ENCODE results near the gene NDUFB10.

The NDUFB10 gene

DNA sequence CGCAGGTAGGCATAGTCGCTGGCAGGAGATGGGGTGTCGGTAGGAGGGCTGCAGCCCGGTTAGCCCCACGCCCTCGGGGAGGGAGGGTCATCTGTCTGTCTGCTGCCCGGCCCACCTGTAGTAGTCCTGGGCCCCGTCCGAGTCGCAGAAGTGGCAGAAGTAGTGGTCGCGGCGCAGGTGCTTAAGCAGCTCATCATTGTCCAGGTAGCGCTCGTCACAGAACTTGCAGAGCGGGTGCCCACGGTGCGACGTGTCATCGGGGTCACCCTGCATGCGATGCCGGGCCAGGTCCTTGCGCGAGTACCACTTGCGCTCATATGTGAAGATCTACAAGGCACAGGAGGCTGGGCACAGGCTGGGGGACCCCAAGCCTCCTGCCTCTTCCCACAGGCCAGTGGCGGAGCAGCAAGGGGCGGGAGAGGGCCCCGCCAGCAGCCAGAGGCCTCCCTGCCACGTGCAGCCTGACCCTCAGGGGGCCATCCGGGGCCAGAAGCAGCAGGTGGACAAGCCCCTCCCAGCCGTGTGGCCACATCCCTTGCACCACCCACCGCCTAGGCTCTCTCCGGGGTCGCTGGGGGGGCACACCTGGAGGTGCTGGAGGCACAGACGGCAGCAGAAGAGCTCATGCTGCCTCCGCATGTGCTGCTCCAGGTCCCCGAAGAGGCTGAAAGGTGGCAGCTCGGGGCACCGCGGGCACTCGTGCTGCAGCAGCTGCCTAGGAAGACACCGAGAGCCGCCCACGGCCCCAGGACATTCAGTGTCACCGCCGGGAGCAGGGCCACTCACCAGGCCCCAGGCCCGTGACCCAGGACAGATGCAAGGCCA, 43.3 kb downstream of the NDUFB10 start:
- DNase-seq (ENCODE audit: low read depth), result no peak

DNA sequence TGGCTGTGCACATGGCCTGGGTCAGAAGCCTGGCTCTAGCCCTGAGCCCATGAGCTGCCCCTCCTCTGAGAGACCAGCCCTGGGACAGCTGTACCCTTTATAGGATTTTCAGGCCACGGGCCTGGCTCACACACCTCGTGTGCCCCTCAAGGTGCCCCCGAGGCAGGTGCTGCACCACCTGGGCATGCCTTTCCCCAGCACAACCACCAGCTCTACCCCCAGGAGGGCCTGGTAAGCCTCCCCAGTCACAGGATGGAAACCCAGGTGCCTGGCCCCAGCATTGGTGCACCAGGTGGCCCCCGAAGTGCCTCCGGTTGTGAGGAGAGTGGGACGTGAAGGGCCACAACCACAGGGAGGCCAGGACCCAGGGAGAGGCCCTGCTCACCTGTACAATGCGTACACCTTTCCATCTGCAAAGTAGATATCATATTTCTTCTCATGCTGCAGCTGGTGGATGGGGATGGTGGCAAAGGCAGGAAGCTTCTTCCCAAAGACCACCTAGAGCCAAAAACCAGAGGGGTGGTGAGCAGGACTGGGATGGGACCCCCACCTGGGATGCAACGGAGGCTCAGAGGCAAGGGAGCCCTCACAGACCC, 44.0 kb downstream of the NDUFB10 start:
- DNase-seq (ENCODE audit: low read depth), result no peak

GRCh38 chr16:2003827-2004641, 44.7 kb downstream of the NDUFB10 start:
- peak; percentile 80 for DNase-seq (ENCODE audit: low read depth)

DNA sequence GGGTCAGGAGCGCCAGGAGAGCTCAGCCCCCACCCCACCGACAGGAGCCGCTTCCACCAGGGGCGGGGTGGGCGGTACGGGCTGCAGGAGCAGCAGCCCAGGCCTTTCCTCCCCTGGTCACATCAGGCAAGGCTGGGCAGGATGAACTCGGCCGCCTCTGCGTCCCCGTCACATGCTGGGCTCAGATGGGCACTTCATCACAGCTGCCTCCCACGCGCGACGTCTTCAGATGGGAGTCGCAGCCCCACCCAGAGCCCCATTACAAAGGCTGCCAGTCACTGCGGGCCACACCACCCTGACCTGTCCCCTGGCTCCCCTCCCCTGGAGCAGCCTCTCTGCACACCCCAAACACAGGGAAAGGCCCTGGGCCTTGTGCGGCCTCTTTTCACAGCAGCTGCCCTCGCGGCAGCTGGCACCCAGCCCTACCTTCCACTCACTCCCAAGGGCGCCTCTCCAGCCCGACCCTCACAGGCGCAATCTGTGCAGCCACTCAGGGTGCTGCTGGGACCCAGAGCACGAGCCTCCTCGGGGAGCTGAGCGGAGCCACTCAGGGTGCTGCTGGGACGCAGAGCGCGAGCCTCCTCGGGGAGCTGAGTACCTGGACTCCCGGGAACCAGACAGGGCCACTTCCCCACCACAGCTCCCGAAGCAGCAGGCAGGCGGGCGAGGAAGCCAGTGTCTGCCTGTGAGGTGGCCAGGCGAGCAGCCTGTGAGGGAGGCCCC, 45.6 kb downstream of the NDUFB10 start:
- no peak for DNase-seq (ENCODE audit: low read depth)

DNA sequence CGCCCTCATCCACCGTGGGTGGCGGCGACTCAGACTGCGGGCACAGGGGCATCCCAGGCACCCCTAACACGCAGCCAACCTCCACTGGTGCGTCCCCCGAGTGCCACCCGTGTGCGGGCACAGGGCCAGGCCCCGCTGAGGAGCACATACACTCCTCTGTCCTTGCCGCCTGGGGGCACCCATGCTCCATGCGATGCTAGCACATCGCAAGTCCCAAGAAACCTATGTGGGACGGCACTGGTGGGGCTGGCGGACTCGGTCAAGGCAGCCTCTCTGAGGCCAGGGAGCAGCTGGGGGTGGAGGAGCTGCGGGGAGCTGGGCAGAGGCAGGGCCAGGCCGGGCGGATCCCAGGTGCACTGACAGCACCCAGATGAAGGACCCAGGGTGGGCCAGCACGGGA, 46.3 kb downstream of the NDUFB10 start:
- no peak for DNase-seq (ENCODE audit: low read depth)

DNA sequence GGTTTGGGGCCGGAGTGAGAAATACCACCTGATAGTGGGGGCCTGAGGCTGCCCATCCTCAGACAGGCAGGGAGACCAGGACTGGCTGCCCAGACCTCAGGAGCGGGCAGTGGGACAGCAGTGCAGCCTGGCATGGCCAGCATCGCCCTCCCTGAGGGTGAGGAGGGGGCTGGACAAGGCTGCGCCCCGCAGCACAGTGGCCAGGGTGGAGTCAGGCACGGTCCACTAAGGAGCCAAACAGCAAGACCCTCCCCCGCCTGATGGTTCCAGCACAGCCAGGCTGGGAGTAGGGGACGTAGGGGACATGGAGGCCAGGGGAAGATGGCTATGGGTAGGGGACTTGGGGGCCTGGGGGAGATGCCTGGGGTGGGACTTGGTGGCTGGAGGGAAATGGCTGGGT, 47.0 kb downstream of the NDUFB10 start:
- no peak for DNase-seq (ENCODE audit: low read depth)

- no peak for DNase-seq (ENCODE audit: low read depth)
Measured at GRCh38 chr16:2007081-2007836, 47.9 kb downstream of the NDUFB10 start.

DNA sequence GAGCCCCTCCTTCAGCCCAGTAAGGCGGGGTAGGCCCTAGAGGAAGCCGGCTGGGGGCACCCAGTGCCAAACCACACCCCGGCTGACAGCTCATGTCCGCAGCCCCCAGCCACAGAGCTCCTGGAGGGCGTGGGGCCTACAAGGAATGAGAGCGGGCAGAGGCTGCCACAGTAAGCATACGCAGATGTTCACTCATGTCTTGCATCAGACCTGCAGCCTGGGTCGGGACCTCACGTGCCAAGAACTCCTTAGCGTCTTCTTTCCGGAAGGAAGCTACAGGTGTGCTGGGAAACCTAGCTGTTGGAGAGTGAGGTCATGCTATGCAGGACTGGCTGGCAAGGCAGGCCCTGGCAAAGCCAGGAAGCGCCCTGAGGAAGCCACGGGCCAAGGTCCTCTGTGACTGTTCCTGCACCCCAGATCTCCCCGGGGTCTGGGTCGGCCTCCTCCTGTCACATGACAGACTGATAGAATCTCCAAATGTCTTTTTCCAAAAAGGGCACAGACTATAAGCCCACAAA, 48.7 kb downstream of the NDUFB10 start:
- no peak for DNase-seq (ENCODE audit: low read depth)

DNA sequence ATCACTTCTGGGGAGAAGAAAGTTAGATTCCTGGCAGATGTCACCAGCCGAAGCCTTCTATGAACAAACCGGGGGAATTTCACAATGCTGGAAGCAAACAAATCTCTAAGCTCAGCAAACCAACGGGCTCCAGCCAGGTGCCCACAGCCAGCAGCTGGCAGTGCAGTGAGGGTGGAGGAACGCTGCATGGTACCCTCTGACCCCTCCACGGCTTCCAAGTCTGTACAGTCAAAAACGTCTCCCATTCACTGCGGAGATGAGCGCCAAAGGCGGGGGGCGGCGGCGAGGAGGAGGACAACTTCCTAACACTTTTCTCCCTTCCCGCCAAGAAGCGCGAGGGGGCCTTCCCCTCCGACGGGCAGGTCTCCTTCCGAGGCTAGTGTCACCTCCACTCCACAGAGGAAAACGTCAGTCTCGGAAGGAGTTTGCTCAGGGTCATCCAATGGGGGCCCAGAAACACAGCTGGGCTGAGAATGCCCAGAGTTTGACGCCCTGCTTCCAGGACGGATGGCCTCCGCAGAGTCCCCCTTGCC, 49.4 kb downstream of the NDUFB10 start:
- no peak for DNase-seq (ENCODE audit: low read depth)

DNA sequence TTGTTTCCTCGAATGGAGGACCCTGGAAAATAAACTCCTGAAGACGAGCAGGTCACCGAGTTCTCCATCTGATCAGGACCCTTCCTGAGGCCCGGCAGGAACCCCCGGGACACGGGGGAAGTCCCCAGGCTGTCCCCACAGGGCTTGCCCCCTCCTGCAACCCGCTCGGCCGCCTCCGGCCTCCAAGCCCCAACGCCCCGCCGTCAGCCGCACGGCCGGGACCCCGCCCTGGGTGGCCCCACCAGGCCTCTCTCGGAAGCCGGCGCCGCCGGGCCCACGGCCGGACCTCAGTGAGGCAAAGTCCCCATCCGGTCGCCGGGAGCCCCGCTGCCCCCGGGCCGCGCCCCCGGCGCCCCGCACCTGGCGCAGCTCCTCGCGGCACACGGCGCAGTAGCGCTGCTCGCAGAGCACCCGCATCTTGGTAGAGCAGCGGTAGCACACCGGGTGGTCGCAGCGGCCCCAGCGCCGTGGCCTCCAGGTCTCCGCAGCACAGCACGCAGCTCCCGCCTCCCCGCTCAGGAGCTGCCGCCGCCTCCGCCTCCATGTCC, 49.9 kb downstream of the NDUFB10 start:
- DNase-seq (ENCODE audit: low read depth), result no peak

DNA sequence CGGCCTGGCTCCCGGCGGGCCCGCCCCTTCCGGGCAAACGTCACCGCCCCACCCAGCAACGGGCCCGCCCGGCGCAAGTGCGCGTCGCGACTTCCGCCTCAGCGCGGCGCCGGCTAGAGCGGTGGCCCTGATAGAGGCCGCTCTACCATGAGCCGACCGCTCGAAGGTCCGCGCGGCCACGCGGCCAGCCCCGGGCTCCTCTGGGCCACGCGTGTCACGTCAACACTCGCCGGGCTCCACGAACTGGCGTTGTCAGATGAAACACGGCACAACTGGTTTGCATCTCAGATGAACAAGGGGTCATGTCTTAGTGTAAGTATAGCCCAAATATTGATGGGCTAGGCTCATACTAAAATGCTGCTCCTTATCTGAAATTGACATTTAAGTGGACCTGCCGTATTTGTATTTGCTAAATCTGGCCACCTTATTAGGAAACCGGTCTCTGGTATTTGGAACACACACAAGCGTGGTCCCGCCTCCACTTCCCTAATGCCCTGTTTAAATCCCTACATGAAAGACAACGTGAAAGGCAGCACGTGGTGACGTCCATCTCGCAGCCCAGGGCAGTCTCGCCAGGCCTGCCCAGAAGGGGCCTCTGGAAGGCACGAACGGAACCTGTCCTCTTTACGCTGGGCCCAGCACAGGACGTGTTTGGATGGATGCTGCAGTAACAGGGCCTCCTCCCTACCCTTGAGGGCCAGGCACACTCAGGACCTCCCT, 50.6 kb downstream of the NDUFB10 start, which contains the start of gene ZNF598:
ZNF598 (minus strand) TSS at position 31 of the 720 bp plus-strand sequence.
- DNase-seq (ENCODE audit: low read depth), result peak; percentile 60
